Lung (tissue), 12 donors: ENCODE results near the gene PARP14. TPM values are rescaled to one million over a fixed set of nuclear protein-coding genes. Genes with fewer than 3 reads are reported as not detected.

Experiments used
- ATAC-seq: fragments of 200-7000 bp; cut with Tn5 transposase; one replicate; pipeline ENCODE4 v1.9.1; 2020; ENCODE audit warnings: moderate number of reproducible peaks; ENCODE audit not compliant: insufficient read depth, low FRiP score
- DNase-seq, 3 donors: peaks; one replicate each; pipeline ENCODE4 v3.0.0-alpha.2; 2013 to 2017
- H3K27ac ChIP-seq, 2 donors: one replicate each; pipeline ENCODE4 v1.5.1; 2013; ENCODE audit warnings: mild to moderate bottlenecking in 2 of 2, moderate library complexity in 2 of 2, control low read depth in 1 of 2, inconsistent platforms in 1 of 2, low read depth in 1 of 2, low read length in 1 of 2
- H3K27me3 ChIP-seq, 3 donors: one replicate each; pipeline ENCODE4 v1.5.1; 2013; ENCODE audit warnings: low read length in 2 of 3; ENCODE audit not compliant: control insufficient read depth in 3 of 3, insufficient read depth in 3 of 3
- H3K36me3 ChIP-seq, 4 donors: one replicate each; pipeline ENCODE4 v1.5.1; 2013; ENCODE audit warnings: low read length in 4 of 4, mild to moderate bottlenecking in 1 of 4, moderate library complexity in 1 of 4; ENCODE audit not compliant: control insufficient read depth in 4 of 4, insufficient read depth in 4 of 4
- H3K4me1 ChIP-seq, 5 donors: one replicate each; pipeline ENCODE4 v1.5.1; 2013; ENCODE audit warnings: low read length in 5 of 5, mild to moderate bottlenecking in 2 of 5, moderate library complexity in 1 of 5; ENCODE audit not compliant: control insufficient read depth in 5 of 5, insufficient read depth in 5 of 5
- H3K4me3 ChIP-seq: one replicate; pipeline ENCODE4 v1.5.1; 2013; ENCODE audit warnings: mild to moderate bottlenecking, control low read depth, moderate library complexity
- H3K9ac ChIP-seq, 2 donors: one replicate each; pipeline ENCODE4 v1.5.1; 2013; ENCODE audit warnings: low read length in 2 of 2, control low read depth in 1 of 2; ENCODE audit not compliant: insufficient read depth in 1 of 2
- H3K9me3 ChIP-seq, 4 donors: one replicate each; pipeline ENCODE4 v1.5.1; 2013; ENCODE audit warnings: low read length in 3 of 4, mild to moderate bottlenecking in 1 of 4, moderate library complexity in 1 of 4; ENCODE audit not compliant: control insufficient read depth in 4 of 4, insufficient read depth in 3 of 4
- CTCF ChIP-seq: IDR thresholded peaks from 2 replicates; pipeline ENCODE4 v1.5.1; 2012; ENCODE audit warnings: mild to moderate bottlenecking; ENCODE audit errors: control extremely low read depth, extremely low read depth
- WGBS, 2 donors: extraction: QIAGEN DNeasy Blood & Tissue Kit; methylation state at CpG; one replicate each; pipeline ENCODE4 v1.1.7; 2013; 5-methylcytosine and 5-hydroxymethylcytosine counted together
- polyA plus RNA-seq, 2 donors: library from polyadenylated mRNA; stranded (reverse); fragments of 200-250 nt; gene quantifications; one replicate each; pipeline ENCODE4 v1.2.1, GENCODE V29; 2013
- total RNA-seq, 2 donors: library from RNA; depleted of rRNA in 1 of 2; stranded (reverse); fragments of >200 nt in 1 of 2; gene quantifications; one replicate each; pipeline ENCODE4 v1.2.1, GENCODE V29; 2014 to 2021
- donor health status: control.
- donor health status: control.
- donor health status: Bipolar disorder and iron deficiency.
- donor health status: healthy.
- donor health status: DM: yes; HTN: yes; CAD: no.

The PARP14 gene
- total and polyA plus RNA-seq, 4 donors, result 25.6 to 118 (median 54.1) TPM

- Histone ChIP-seq H3K4me1 (no peaks in the 10 kb centered on the region), H3K4me3 (no peak overlapping the region), H3K36me3 (peaks cover 2 to 6% (median 6%) of the 10 kb centered on the region in 4 donors), H3K9ac (no peak overlapping the region), H3K27me3 (no peaks in the 10 kb centered on the region), H3K27ac (no peak overlapping the region), H3K9me3 (peaks cover 0 to 3% (median 0%) of the 10 kb centered on the region in 4 donors)
- ATAC-seq (no peak), DNase-seq (peak in 1 of 3 donors; percentile 14)
- WGBS, 2 donors, result 95 to 98% methylated on average over 3 of the region's 3 CpGs
- no peak for TF ChIP-seq CTCF
Measured at GRCh38 chr3:122727294-122727693, 46.7 kb downstream of the PARP14 start.

GRCh38 chr3:122727766-122728165, 47.1 kb downstream of the PARP14 start:
- ATAC-seq (no peak), DNase-seq (no peak)
- H3K27ac ChIP-seq, result no peak overlapping the region
- H3K4me1 ChIP-seq, result no peaks in the 10 kb centered on the region
- H3K27me3 ChIP-seq, result no peaks in the 10 kb centered on the region
- H3K9ac ChIP-seq, result no peak overlapping the region
- H3K4me3 ChIP-seq, result no peak overlapping the region
- TF ChIP-seq CTCF, result no peak
- peaks cover 0 to 3% (median 0%) of the 10 kb centered on the region in 4 donors for H3K9me3 ChIP-seq
- peaks cover 2 to 6% (median 5%) of the 10 kb centered on the region in 4 donors for H3K36me3 ChIP-seq
- 96 to 97% methylated on average over 9 of the region's 9 CpGs for WGBS, 2 donors

GRCh38 chr3:122728186-122728585, 47.5 kb downstream of the PARP14 start:
- H3K9ac ChIP-seq, result no peak overlapping the region
- TF ChIP-seq CTCF, result no peak
- H3K27me3 ChIP-seq, result no peaks in the 10 kb centered on the region
- no peaks in the 10 kb centered on the region for H3K4me1 ChIP-seq
- DNase-seq, result no peak
- ATAC-seq, result no peak
- WGBS, 2 donors, result 93 to 97% methylated on average over 3 of the region's 3 CpGs
- no peak overlapping the region for H3K27ac ChIP-seq
- peaks cover 0 to 6% (median 5%) of the 10 kb centered on the region in 4 donors for H3K36me3 ChIP-seq
- H3K4me3 ChIP-seq, result no peak overlapping the region
- peaks cover 0 to 3% (median 0%) of the 10 kb centered on the region in 4 donors for H3K9me3 ChIP-seq
